Astrocyte (in vitro differentiated cells and primary cell): ENCODE measurements around the gene FILIP1L. TPM values are rescaled to one million over a fixed set of nuclear protein-coding genes. Genes with fewer than 3 reads are reported as not detected.
A peak's percentile ranks its signal among the peaks of the same experiment; 100 is the strongest.

Experiments used
- DNase-seq: peaks from one replicate; pipeline ENCODE4 v3.0.0-alpha.2; 2010; ENCODE audit warnings: low read depth
- FAIRE-seq: peaks from 2 replicates; lab custom pipeline; 2011; peaks lifted over from hg19 to GRCh38; lab: Jason Lieb, UNC
- H2AFZ ChIP-seq: 2 replicates; pipeline ENCODE4 v1.6.0; 2012; ENCODE audit warnings: low read depth, low read length, inconsistent platforms
- H3K27ac ChIP-seq: 2 replicates; pipeline ENCODE4 v1.5.1; 2011; ENCODE audit warnings: low read depth, low read length, inconsistent platforms
- H3K27me3 ChIP-seq: 2 replicates; pipeline ENCODE4 v1.6.0; 2011; ENCODE audit warnings: low read length, inconsistent platforms; ENCODE audit not compliant: insufficient read depth
- H3K36me3 ChIP-seq: 2 replicates; pipeline ENCODE4 v1.5.1; 2011; ENCODE audit warnings: low read length, inconsistent platforms; ENCODE audit not compliant: insufficient read depth
- H3K4me1 ChIP-seq: 2 replicates; pipeline ENCODE4 v1.5.1; 2011; ENCODE audit warnings: low read length, inconsistent platforms; ENCODE audit not compliant: insufficient read depth
- H3K4me2 ChIP-seq: 2 replicates; pipeline ENCODE4 v1.6.0; 2012; ENCODE audit warnings: low read length, inconsistent platforms
- H3K4me3 ChIP-seq: 2 replicates; pipeline ENCODE4 v1.5.1; 2011; ENCODE audit warnings: low read depth, mild to moderate bottlenecking, low read length, inconsistent platforms; ENCODE audit not compliant: insufficient read depth
- H3K79me2 ChIP-seq: 2 replicates; pipeline ENCODE4 v1.6.0; 2012; ENCODE audit warnings: mild to moderate bottlenecking, low read length, inconsistent platforms; ENCODE audit not compliant: insufficient read depth
- H3K9ac ChIP-seq: 2 replicates; pipeline ENCODE4 v1.6.0; 2012; ENCODE audit warnings: mild to moderate bottlenecking, low read length, inconsistent platforms
- H3K9me3 ChIP-seq: 2 replicates; pipeline ENCODE4 v1.5.1; 2012; ENCODE audit warnings: low read depth, mild to moderate bottlenecking, low read length, inconsistent platforms; ENCODE audit not compliant: insufficient read depth
- H4K20me1 ChIP-seq: 2 replicates; pipeline ENCODE4 v1.6.0; 2012; ENCODE audit warnings: low read length, inconsistent platforms; ENCODE audit not compliant: insufficient read depth
- H3K27ac Mint-ChIP-seq: one replicate; pipeline ENCODE4 v1.8.0; 2021; ENCODE audit warnings: mild to moderate bottlenecking, mixed read lengths; ENCODE audit not compliant: unreplicated experiment
- H3K27me3 Mint-ChIP-seq: one replicate; pipeline ENCODE4 v1.8.0; 2021; ENCODE audit warnings: low read depth, mixed read lengths; ENCODE audit not compliant: unreplicated experiment
- H3K36me3 Mint-ChIP-seq: one replicate; pipeline ENCODE4 v1.8.0; 2021; ENCODE audit warnings: low read depth, mixed read lengths; ENCODE audit not compliant: unreplicated experiment
- H3K4me1 Mint-ChIP-seq: one replicate; pipeline ENCODE4 v1.8.0; 2021; ENCODE audit warnings: low read depth, mixed read lengths; ENCODE audit not compliant: unreplicated experiment
- H3K4me3 Mint-ChIP-seq: one replicate; pipeline ENCODE4 v1.8.0; 2021; ENCODE audit warnings: mild to moderate bottlenecking, moderate library complexity, mixed read lengths; ENCODE audit not compliant: unreplicated experiment
- H3K9me3 Mint-ChIP-seq: one replicate; pipeline ENCODE4 v1.8.0; 2021; ENCODE audit warnings: mild to moderate bottlenecking, mixed read lengths; ENCODE audit not compliant: unreplicated experiment
- EZH2 ChIP-seq: IDR thresholded peaks from 2 replicates; pipeline ENCODE4 v1.6.1; 2012; ENCODE audit warnings: mild to moderate bottlenecking, low read length, inconsistent platforms; ENCODE audit not compliant: insufficient read depth
- total RNA-seq: library from RNA; stranded (reverse); gene quantifications from 2 replicates; pipeline ENCODE4 v1.2.1, GENCODE V29; 2021
- TF ChIP-seq, protein P1 (sequence below): IDR thresholded peaks from 2 replicates; pipeline ENCODE4 v1.5.1; 2011; ENCODE audit warnings: low read depth, mild to moderate bottlenecking, inconsistent platforms, low read length, moderate library complexity; ENCODE audit not compliant: insufficient read depth

Gene FILIP1L
- total RNA-seq, 1 donor from 2014 or later = 209 TPM

DNA sequence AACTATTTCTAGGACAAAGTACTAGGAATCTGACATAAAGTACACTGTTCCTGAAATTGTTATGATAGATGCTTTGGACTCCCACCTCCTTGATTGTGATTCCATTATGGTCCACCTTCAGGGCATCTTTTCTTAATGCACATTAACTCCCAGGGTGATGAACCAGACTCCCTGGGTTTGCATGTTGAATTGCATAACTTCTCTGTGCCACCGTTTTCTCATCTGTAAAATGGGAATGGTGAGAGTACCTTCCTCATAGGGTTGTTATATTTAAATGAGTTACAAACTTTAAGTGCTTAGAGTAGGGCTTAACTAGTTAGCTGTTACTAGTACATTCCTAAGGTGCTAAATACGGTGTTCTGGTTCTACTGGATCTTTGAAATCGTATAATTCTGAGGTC is 214.7 kb downstream of the FILIP1L start:
- no peaks in the 10 kb centered on the region for H3K27me3 ChIP-seq
- Mint-ChIP-seq H3K27me3 (no peaks in the 10 kb centered on the region), H3K27ac (no peak overlapping the region), H3K4me1 (peaks cover 50% of the 10 kb centered on the region), H3K9me3 (no peaks in the 10 kb centered on the region), H3K4me3 (no peak overlapping the region), H3K36me3 (no peaks in the 10 kb centered on the region)
- DNase-seq (no peak), FAIRE-seq (no peak)
- TF ChIP-seq, protein P1, sequence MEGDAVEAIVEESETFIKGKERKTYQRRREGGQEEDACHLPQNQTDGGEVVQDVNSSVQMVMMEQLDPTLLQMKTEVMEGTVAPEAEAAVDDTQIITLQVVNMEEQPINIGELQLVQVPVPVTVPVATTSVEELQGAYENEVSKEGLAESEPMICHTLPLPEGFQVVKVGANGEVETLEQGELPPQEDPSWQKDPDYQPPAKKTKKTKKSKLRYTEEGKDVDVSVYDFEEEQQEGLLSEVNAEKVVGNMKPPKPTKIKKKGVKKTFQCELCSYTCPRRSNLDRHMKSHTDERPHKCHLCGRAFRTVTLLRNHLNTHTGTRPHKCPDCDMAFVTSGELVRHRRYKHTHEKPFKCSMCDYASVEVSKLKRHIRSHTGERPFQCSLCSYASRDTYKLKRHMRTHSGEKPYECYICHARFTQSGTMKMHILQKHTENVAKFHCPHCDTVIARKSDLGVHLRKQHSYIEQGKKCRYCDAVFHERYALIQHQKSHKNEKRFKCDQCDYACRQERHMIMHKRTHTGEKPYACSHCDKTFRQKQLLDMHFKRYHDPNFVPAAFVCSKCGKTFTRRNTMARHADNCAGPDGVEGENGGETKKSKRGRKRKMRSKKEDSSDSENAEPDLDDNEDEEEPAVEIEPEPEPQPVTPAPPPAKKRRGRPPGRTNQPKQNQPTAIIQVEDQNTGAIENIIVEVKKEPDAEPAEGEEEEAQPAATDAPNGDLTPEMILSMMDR = no peak
- no peak for TF ChIP-seq EZH2
- H3K4me2 ChIP-seq = no peak overlapping the region
- H3K4me1 ChIP-seq = peaks cover 36% of the 10 kb centered on the region
- H4K20me1 ChIP-seq = no peaks in the 10 kb centered on the region
- H3K4me3 ChIP-seq = no peak overlapping the region
- no peaks in the 10 kb centered on the region for H3K79me2 ChIP-seq
- H3K27ac ChIP-seq = no peak overlapping the region
- no peaks in the 10 kb centered on the region for H3K9me3 ChIP-seq
- H3K36me3 ChIP-seq = no peaks in the 10 kb centered on the region
- H2AFZ ChIP-seq = no peak overlapping the region
- no peak overlapping the region for H3K9ac ChIP-seq

DNA sequence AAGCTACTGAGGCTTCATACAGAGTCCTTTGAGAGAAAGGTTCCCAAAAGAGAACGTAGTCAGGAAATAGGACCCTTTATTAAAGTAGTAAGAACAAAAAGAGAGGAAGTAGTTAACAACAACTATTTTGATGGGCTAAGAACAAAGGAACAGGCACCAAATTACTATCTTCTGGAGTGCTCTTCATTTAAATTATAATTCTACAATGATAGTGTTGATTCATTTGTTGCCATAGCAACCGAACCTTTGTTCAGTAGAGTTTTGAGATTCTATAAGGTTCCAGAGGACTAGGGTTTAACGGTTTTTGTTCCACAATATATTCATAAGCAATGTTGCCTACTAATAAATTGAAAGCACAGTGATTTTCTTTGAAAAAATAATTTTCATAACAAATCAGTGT is 217.8 kb downstream of the FILIP1L start:
- H3K27me3 Mint-ChIP-seq = no peaks in the 10 kb centered on the region

More for the DNA sequence above, 217.8 kb downstream of the FILIP1L start:
- H3K9me3 Mint-ChIP-seq = no peaks in the 10 kb centered on the region
- FAIRE-seq (no peak), DNase-seq (no peak)
- H3K36me3 ChIP-seq = no peaks in the 10 kb centered on the region
- peak overlapping the region; percentile 96 for H3K27ac Mint-ChIP-seq
- no peaks in the 10 kb centered on the region for H3K36me3 Mint-ChIP-seq
- H4K20me1 ChIP-seq = no peaks in the 10 kb centered on the region
- TF ChIP-seq, protein P1 = no peak
- TF ChIP-seq EZH2 = no peak
- H3K4me2 ChIP-seq = peak overlapping the region; percentile 76
- no peak overlapping the region for H3K4me3 ChIP-seq
- H3K4me1 ChIP-seq = peaks cover 25% of the 10 kb centered on the region
- peaks cover 39% of the 10 kb centered on the region for H3K4me1 Mint-ChIP-seq
- no peak overlapping the region for H3K4me3 Mint-ChIP-seq
- H3K27ac ChIP-seq = peak overlapping the region; percentile 91
- H3K9me3 ChIP-seq = no peaks in the 10 kb centered on the region
- H3K9ac ChIP-seq = peak overlapping the region; percentile 74
- H3K79me2 ChIP-seq = no peaks in the 10 kb centered on the region
- H2AFZ ChIP-seq = peak overlapping the region; percentile 11
- no peaks in the 10 kb centered on the region for H3K27me3 ChIP-seq
